Measurements from ENCODE around the gene DNAJC30. TPM values are rescaled to one million over a fixed set of nuclear protein-coding genes. Genes with fewer than 3 reads are reported as not detected.

The DNAJC30 gene
- total and polyA plus RNA-seq, 2 of the 8 experiments (the other 6 are each of a cell fraction or from before 2014, with no cell fraction given) = 6.1 to 6.3 TPM

DNA sequence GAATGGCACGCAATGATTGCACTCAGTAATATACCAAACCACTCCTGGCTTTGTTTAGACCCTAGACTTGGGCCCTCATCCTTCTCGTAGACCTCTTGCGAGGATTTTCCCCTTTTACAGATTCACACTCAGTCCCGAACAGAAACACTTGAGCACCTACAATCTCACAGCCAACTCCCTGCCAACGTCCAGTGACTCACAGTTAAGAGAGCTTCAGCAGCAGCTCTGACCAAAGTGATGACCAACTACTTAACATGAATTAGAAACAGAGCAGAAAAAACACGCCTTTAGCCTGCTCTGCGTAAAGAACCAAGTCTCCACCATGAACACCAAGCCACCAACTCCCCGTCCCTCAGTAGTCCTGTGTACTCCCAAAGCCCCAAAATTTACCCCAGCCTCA lies 2.2 kb downstream of the DNAJC30 start (continued):
- TF ChIP-seq, protein P1, sequence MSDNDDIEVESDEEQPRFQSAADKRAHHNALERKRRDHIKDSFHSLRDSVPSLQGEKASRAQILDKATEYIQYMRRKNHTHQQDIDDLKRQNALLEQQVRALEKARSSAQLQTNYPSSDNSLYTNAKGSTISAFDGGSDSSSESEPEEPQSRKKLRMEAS (IDR thresholded peaks at IDR 0.05) = no peak
